H1 (cell line): ENCODE results near the gene TMCC1. TPM values are rescaled to one million over a fixed set of nuclear protein-coding genes. Genes with fewer than 3 reads are reported as not detected.

ENCODE experiments used
- CTCF ChIA-PET: fragments of 300-600 bp; sonication (Branson Sonifier 250); formaldehyde crosslinking; loops from one replicate; lab custom pipeline; 2021; ENCODE audit not compliant: partially characterized antibody; lab: Charles Lee
- POLR2A ChIA-PET: fragments of 300-600 bp; sonication (Branson Sonifier 250); formaldehyde crosslinking; loops from one replicate; lab custom pipeline; 2021; ENCODE audit warnings: inconsistent platforms; ENCODE audit not compliant: partially characterized antibody; lab: Charles Lee
- DNase-seq, 2 experiments: peaks; one replicate each; pipeline versions ENCODE4 v3.0.0 to v3.0.0-alpha.2; 2010 to 2022; ENCODE audit warnings: low spot score in 2 of 2, low read depth in 1 of 2, mixed read lengths in 1 of 2
- FAIRE-seq: peaks from 2 replicates; lab custom pipeline; 2011; peaks lifted over from hg19 to GRCh38; lab: Jason Lieb, UNC
- H2AFZ ChIP-seq: 2 replicates; pipeline ENCODE4 v1.8.1; 2012; ENCODE audit warnings: low read length, inconsistent platforms
- H2AK5ac ChIP-seq: 2 replicates; pipeline ENCODE4 v1.6.1; 2013; ENCODE audit warnings: low read depth, low read length
- H2BK120ac ChIP-seq: replicated peaks from 2 replicates; pipeline ENCODE3; 2013; ENCODE audit warnings: low read depth, low read length, inconsistent platforms
- H2BK12ac ChIP-seq: 2 replicates; pipeline ENCODE4 v1.6.1; 2013; ENCODE audit warnings: low read depth, low read length
- H2BK15ac ChIP-seq: 2 replicates; pipeline ENCODE4 v1.6.1; 2013; ENCODE audit warnings: low read length
- H2BK20ac ChIP-seq: 2 replicates; pipeline ENCODE4 v1.6.1; 2013; ENCODE audit warnings: low read length
- H2BK5ac ChIP-seq: 2 replicates; pipeline ENCODE4 v1.6.1; 2013; ENCODE audit warnings: low read depth, low read length
- H3K14ac ChIP-seq: 2 replicates; pipeline ENCODE4 v1.6.1; 2013; ENCODE audit warnings: inconsistent platforms; ENCODE audit not compliant: insufficient read length
- H3K18ac ChIP-seq: 2 replicates; pipeline ENCODE4 v1.6.1; 2013; ENCODE audit warnings: low read length; ENCODE audit errors: extremely low read depth
- H3K23ac ChIP-seq: 2 replicates; pipeline ENCODE4 v1.6.1; 2013; ENCODE audit warnings: inconsistent platforms; ENCODE audit not compliant: insufficient read length
- H3K23me2 ChIP-seq: 2 replicates; pipeline ENCODE4 v1.6.1; 2013; ENCODE audit warnings: low read depth, low read length
- H3K27ac ChIP-seq: 2 replicates; pipeline ENCODE4 v1.6.1; 2011; ENCODE audit warnings: low read depth, low read length, inconsistent platforms
- H3K27me3 ChIP-seq, 4 experiments: replicated peaks in 1 of 4; 1 replicate in 1 of 4; 2 replicates in 3 of 4; pipeline versions ENCODE4 v1.6.1 to v1.8.1; 2011 to 2013; ENCODE audit warnings: low read length in 3 of 4, mild to moderate bottlenecking in 3 of 4, inconsistent platforms in 2 of 4, mixed read lengths in 2 of 4, moderate library complexity in 1 of 4; ENCODE audit not compliant: control insufficient read depth in 3 of 4, insufficient read depth in 3 of 4; ENCODE audit errors: extremely low read depth in 1 of 4
- H3K36me3 ChIP-seq, 4 experiments: 2 replicates each; pipeline versions ENCODE4 v1.6.1 to v1.8.1; 2011 to 2013; ENCODE audit warnings: mild to moderate bottlenecking in 4 of 4, low read length in 3 of 4, moderate library complexity in 2 of 4, control low read depth in 1 of 4, inconsistent platforms in 1 of 4; ENCODE audit not compliant: insufficient read depth in 4 of 4, control insufficient read depth in 2 of 4
- H3K4ac ChIP-seq: replicated peaks from 2 replicates; pipeline ENCODE3; 2013; ENCODE audit warnings: low read length, low read depth, mixed read lengths, inconsistent platforms; ENCODE audit not compliant: insufficient read length
- H3K4me1 ChIP-seq, 4 experiments: replicated peaks in 1 of 4; 1 replicate in 1 of 4; 2 replicates in 3 of 4; pipeline versions ENCODE4 v1.6.1 to v1.8.1; 2011 to 2013; ENCODE audit warnings: low read length in 3 of 4, inconsistent platforms in 2 of 4, mixed read lengths in 1 of 4; ENCODE audit not compliant: insufficient read depth in 4 of 4, control insufficient read depth in 3 of 4
- H3K4me2 ChIP-seq, 2 experiments: 2 replicates each; pipeline versions ENCODE4 v1.6.1 to v1.8.1; 2011 to 2013; ENCODE audit warnings: low read depth in 2 of 2, low read length in 2 of 2, control low read depth in 1 of 2, inconsistent platforms in 1 of 2, mild to moderate bottlenecking in 1 of 2; ENCODE audit not compliant: insufficient read depth in 1 of 2
- H3K4me3 ChIP-seq, 4 experiments: fragments of 200-600, 300-600 bp in 1 of 4; sonication (generic), shearing (Covaris generic), sonication (Bioruptor Twin) in 1 of 4; 2 replicates each; pipeline versions ENCODE4 v1.5.1 to v1.8.1; 2011 to 2016; ENCODE audit warnings: low read length in 4 of 4, low read depth in 3 of 4, control low read depth in 2 of 4, inconsistent platforms in 2 of 4, mild to moderate bottlenecking in 2 of 4, mixed read lengths in 1 of 4, moderate library complexity in 1 of 4; ENCODE audit not compliant: insufficient read depth in 2 of 4; ENCODE audit errors: extremely low read depth in 1 of 4
- H3K56ac ChIP-seq: replicated peaks from 2 replicates; pipeline ENCODE3; 2013; ENCODE audit warnings: low read depth, mild to moderate bottlenecking, mixed read lengths, low read length, inconsistent platforms; ENCODE audit not compliant: insufficient read length
- H3K79me1 ChIP-seq: 2 replicates; pipeline ENCODE4 v1.6.1; 2013; ENCODE audit warnings: low read depth, low read length, control low read depth
- H3K79me2 ChIP-seq, 2 experiments: 2 replicates each; pipeline versions ENCODE4 v1.6.1 to v1.8.1; 2012 to 2013; ENCODE audit warnings: low read length in 2 of 2, mild to moderate bottlenecking in 2 of 2, inconsistent platforms in 1 of 2; ENCODE audit not compliant: insufficient read depth in 2 of 2, control insufficient read depth in 1 of 2
- H3K9ac ChIP-seq, 4 experiments: replicated peaks in 1 of 4; 1 replicate in 1 of 4; 2 replicates in 3 of 4; pipeline versions ENCODE4 v1.6.1 to v1.8.1; 2011 to 2013; ENCODE audit warnings: low read depth in 3 of 4, low read length in 3 of 4, control low read depth in 2 of 4, mild to moderate bottlenecking in 2 of 4, moderate library complexity in 2 of 4, inconsistent platforms in 1 of 4; ENCODE audit errors: extremely low read depth in 1 of 4
- H3K9me3 ChIP-seq, 2 experiments: 2 replicates each; pipeline versions ENCODE4 v1.6.1 to v1.8.1; 2012 to 2013; ENCODE audit warnings: mild to moderate bottlenecking in 2 of 2, moderate library complexity in 2 of 2, control low read depth in 1 of 2, inconsistent platforms in 1 of 2, low read depth in 1 of 2, low read length in 1 of 2, mixed read lengths in 1 of 2; ENCODE audit not compliant: insufficient read depth in 2 of 2
- H4K20me1 ChIP-seq, 2 experiments: replicated peaks in 1 of 2; 2 replicates each; pipeline versions ENCODE3 to v1.8.1; 2011 to 2013; ENCODE audit warnings: inconsistent platforms in 2 of 2, low read length in 2 of 2, mild to moderate bottlenecking in 1 of 2; ENCODE audit not compliant: insufficient read depth in 2 of 2, control insufficient read depth in 1 of 2
- H4K5ac ChIP-seq: 2 replicates; pipeline ENCODE4 v1.6.1; 2013; ENCODE audit warnings: low read length, low read depth, mixed read lengths, inconsistent platforms; ENCODE audit not compliant: insufficient read length
- H4K8ac ChIP-seq: 2 replicates; pipeline ENCODE4 v1.8.0; 2013; ENCODE audit warnings: mild to moderate bottlenecking, moderate library complexity, low read length, inconsistent platforms; ENCODE audit not compliant: insufficient read depth; ENCODE audit errors: extremely low read depth
- H4K91ac ChIP-seq: replicated peaks from 2 replicates; pipeline ENCODE3; 2013; ENCODE audit warnings: low read length, mixed read lengths, inconsistent platforms; ENCODE audit not compliant: insufficient read length
- CBX5 ChIP-seq: fragments of 300-800, 300-1000 bp; sonication (generic); IDR thresholded peaks from 2 replicates; pipeline ENCODE4 v1.7.1; 2016; ENCODE audit warnings: antibody characterized with exemption, low read length, low read depth
- CHD1 ChIP-seq: IDR thresholded peaks from 2 replicates; pipeline ENCODE4 v1.6.1; 2012; ENCODE audit warnings: low read depth, low read length, improper control_type of control experiment
- EP300 ChIP-seq, 2 experiments: IDR thresholded peaks; 1 replicate in 1 of 2; 2 replicates in 1 of 2; pipeline ENCODE4 v1.6.1; 2011 to 2012; ENCODE audit warnings: low read depth in 2 of 2, low read length in 2 of 2, mild to moderate bottlenecking in 2 of 2, borderline replicate concordance in 1 of 2, inconsistent platforms in 1 of 2, moderate library complexity in 1 of 2
- JUN ChIP-seq: IDR thresholded peaks from 2 replicates; pipeline ENCODE4 v1.6.1; 2011; ENCODE audit warnings: low read depth, mild to moderate bottlenecking, improper control_type of control experiment, low read length
- RFX5 ChIP-seq: IDR thresholded peaks from 2 replicates; pipeline ENCODE4 v1.6.1; 2011; ENCODE audit warnings: low read depth, low read length, improper control_type of control experiment, borderline replicate concordance
- SIN3A ChIP-seq, 2 experiments: IDR thresholded peaks in 1 of 2; conservative IDR thresholded peaks in 1 of 2; 2 replicates each; pipeline ENCODE4 v1.6.1; 2011 to 2012; ENCODE audit warnings: low read length in 2 of 2, improper control_type of control experiment in 1 of 2, low read depth in 1 of 2, mild to moderate bottlenecking in 1 of 2
- SP4 ChIP-seq: IDR thresholded peaks from 2 replicates; pipeline ENCODE4 v1.6.1; 2012; ENCODE audit warnings: low read length, inconsistent platforms
- SRF ChIP-seq: IDR thresholded peaks from 2 replicates; pipeline ENCODE4 v1.6.1; 2011; ENCODE audit warnings: mild to moderate bottlenecking, low read depth, low read length, moderate library complexity
- TAF1 ChIP-seq: IDR thresholded peaks from 2 replicates; pipeline ENCODE4 v1.6.1; 2011; ENCODE audit warnings: mild to moderate bottlenecking, low read depth, low read length
- ZNF274 ChIP-seq: IDR thresholded peaks from 2 replicates; pipeline ENCODE4 v1.7.0; 2012; ENCODE audit warnings: low read length, borderline replicate concordance; ENCODE audit errors: extremely low read depth
- WGBS, 2 experiments: shearing (Covaris generic) in 1 of 2; methylation state at CpG; one replicate each; pipeline versions ENCODE4 v1.1.6 to v1.1.7; 2013 to 2015; ENCODE audit warnings: low lambda C conversion rate in 2 of 2, mixed read lengths in 2 of 2, inconsistent platforms in 1 of 2, low coverage in 1 of 2, missing lambda C conversion rate in 1 of 2; ENCODE audit not compliant: insufficient replicate concordance in 2 of 2, insufficient coverage in 1 of 2, insufficient read length in 1 of 2; ENCODE audit errors: extremely low coverage in 1 of 2, missing lambda C conversion rate in 1 of 2; 5-methylcytosine and 5-hydroxymethylcytosine counted together
- polyA plus RNA-seq, 7 experiments: library from polyadenylated mRNA; depleted of rRNA in 3 of 7; stranded (reverse) in 5 of 7; unstranded in 2 of 7; fragments of >200 nt in 5 of 7; fragments of 200-250 nt in 2 of 7; gene quantifications; 1 replicate in 5 of 7; 2 replicates in 1 of 7; 4 replicates in 1 of 7; pipeline versions ENCODE4 v1.2.1 to v1.2.3, GENCODE V29; 2011 to 2013; ENCODE audit warnings: missing spikeins in 2 of 7, mixed read lengths in 2 of 7
- total RNA-seq: library from RNA; stranded (reverse); fragmentation: NEBNext Ultra II Directional; extraction: Animal tissue kit (Norgen Biotek cat#: 25700); gene quantifications from 2 replicates; pipeline ENCODE4 v1.2.1, GENCODE V29; 2021
- TF ChIP-seq, protein P1 (sequence below): IDR thresholded peaks from 2 replicates; pipeline ENCODE4 v1.6.1; 2012; ENCODE audit warnings: low read length, inconsistent platforms

The TMCC1 gene
- total and polyA plus RNA-seq, 2 of the 8 experiments (the other 6 are each of a cell fraction or from before 2014, with no cell fraction given), result 10.4 to 27.1 TPM

DNA sequence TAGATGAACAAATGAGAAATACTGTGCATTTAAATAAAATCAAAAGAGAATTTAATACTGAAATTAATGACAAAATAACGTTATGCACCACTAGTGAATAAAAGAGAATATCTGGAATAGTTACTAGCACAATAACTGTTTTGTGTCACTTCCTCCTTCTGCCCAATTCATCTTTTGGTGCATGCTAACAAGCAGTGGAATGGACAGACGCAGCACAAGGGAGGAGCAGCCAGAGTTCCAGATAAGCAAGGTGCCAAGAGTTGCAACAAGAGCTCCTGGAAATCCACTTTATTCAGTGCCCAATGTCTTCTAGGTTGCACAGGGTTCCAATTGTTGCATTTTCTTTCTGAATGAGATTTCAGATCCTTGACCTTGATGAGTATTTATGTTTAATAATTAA lies 220.5 kb downstream of the TMCC1 start:
- Histone ChIP-seq H2BK12ac (no peak overlapping the region), H3K23ac (no peak overlapping the region), H3K9ac (no peak overlapping the region), H2BK5ac (no peak overlapping the region), H2AFZ (no peak overlapping the region), H2BK120ac (no peak overlapping the region), H3K79me1 (no peaks in the 10 kb centered on the region; the same call in 1 of the 2 replicates), H3K27me3 (no peaks in the 10 kb centered on the region), H3K4ac (no peak overlapping the region), H2BK15ac (no peak overlapping the region), H3K4me1 (peaks cover 0 to 3% (median under 1%) of the 10 kb centered on the region in 4 experiments; a peak in 2 of 7 replicates), H3K27ac (no peak overlapping the region), H4K91ac (no peak overlapping the region), H3K4me2 (no peak overlapping the region), H2AK5ac (no peak overlapping the region), H3K79me2 (no peaks in the 10 kb centered on the region; a peak in 1 of 4 replicates), H4K8ac (no peak overlapping the region), H3K14ac (no peak overlapping the region), H3K4me3 (no peak overlapping the region), H4K20me1 (no peaks in the 10 kb centered on the region), H3K23me2 (no peaks in the 10 kb centered on the region), H2BK20ac (no peak overlapping the region), H3K9me3 (no peaks in the 10 kb centered on the region), H3K18ac (no peak overlapping the region), H3K36me3 (peaks cover 3 to 13% (median 8%) of the 10 kb centered on the region in 4 experiments; a peak in 7 of 8 replicates), H3K56ac (no peak overlapping the region), H4K5ac (no peak overlapping the region)
- CTCF ChIA-PET, result interaction anchor here (0.6 to 1.6 kb wide), 7 partner anchors 17 to 252 kb away, joined by 3 to 4 read pairs (median 3); no protein-coding TSS in a partner anchor
- FAIRE-seq, result no peak
- POLR2A ChIA-PET, result no interaction called here
- TF ChIP-seq JUN (no peak), SIN3A (conservative IDR thresholded peaks at IDR 0.05 in 1 of 2, IDR thresholded peaks at IDR 0.05 in 1 of 2; ENCODE audit: low read depth in 1 of 2, low read length in 2 of 2) (no peak), TAF1 (no peak), CHD1 (no peak), EP300 (IDR thresholded peaks at IDR 0.05; ENCODE audit: borderline replicate concordance in 1 of 2, low read depth in 2 of 2, low read length in 2 of 2) (no peak), ZNF274 (no peak), CBX5 (no peak), SRF (no peak), SP4 (no peak), RFX5 (no peak)
- TF ChIP-seq, protein P1, sequence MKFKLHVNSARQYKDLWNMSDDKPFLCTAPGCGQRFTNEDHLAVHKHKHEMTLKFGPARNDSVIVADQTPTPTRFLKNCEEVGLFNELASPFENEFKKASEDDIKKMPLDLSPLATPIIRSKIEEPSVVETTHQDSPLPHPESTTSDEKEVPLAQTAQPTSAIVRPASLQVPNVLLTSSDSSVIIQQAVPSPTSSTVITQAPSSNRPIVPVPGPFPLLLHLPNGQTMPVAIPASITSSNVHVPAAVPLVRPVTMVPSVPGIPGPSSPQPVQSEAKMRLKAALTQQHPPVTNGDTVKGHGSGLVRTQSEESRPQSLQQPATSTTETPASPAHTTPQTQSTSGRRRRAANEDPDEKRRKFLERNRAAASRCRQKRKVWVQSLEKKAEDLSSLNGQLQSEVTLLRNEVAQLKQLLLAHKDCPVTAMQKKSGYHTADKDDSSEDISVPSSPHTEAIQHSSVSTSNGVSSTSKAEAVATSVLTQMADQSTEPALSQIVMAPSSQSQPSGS, result no peak
- DNase-seq, result no peak
- 85% methylated on average over 2 of the region's 2 CpGs; no CpG with 5 or more reads in 1 of the 2 experiments for WGBS, 2 experiments
